DOHH2 (cell line): Measurements from ENCODE around the gene CAPN10.
A peak's percentile ranks its signal among the peaks of the same experiment; 100 is the strongest.

Source experiments
- H3F3A ChIP-seq: fragments of 200-600 bp; sonication (generic), shearing (Covaris generic); 2 replicates; pipeline ENCODE4 v1.6.0; 2016; ENCODE audit warnings: antibody characterized with exemption, mild to moderate bottlenecking; ENCODE audit not compliant: control insufficient read depth, insufficient read depth
- H3K27ac ChIP-seq: fragments of 200-600 bp; sonication (generic); 2 replicates; pipeline ENCODE4 v1.5.1; 2014; ENCODE audit warnings: low read depth, mild to moderate bottlenecking, low read length, moderate library complexity
- H3K27me3 ChIP-seq: fragments of 200-600 bp; sonication (generic); 2 replicates; pipeline ENCODE4 v1.6.1; 2014; ENCODE audit warnings: mild to moderate bottlenecking, low read length, mixed read lengths; ENCODE audit not compliant: control insufficient read depth
- H3K36me3 ChIP-seq: fragments of 200-600 bp; sonication (generic); 2 replicates; pipeline ENCODE4 v1.6.1; 2014; ENCODE audit warnings: mild to moderate bottlenecking, low read length, moderate library complexity, mixed read lengths; ENCODE audit not compliant: control insufficient read depth
- H3K4me1 ChIP-seq: fragments of 200-600 bp; sonication (generic); 2 replicates; pipeline ENCODE4 v1.6.1; 2014; ENCODE audit warnings: mild to moderate bottlenecking, low read length, mixed read lengths; ENCODE audit not compliant: control insufficient read depth
- H3K4me2 ChIP-seq: fragments of 200-600 bp; sonication (generic); 2 replicates; pipeline ENCODE4 v1.6.0; 2014; ENCODE audit warnings: mild to moderate bottlenecking, low read length, moderate library complexity
- H3K4me3 ChIP-seq: fragments of 200-600 bp; sonication (generic); 2 replicates; pipeline ENCODE4 v1.5.1; 2014; ENCODE audit warnings: mild to moderate bottlenecking, low read length, mixed read lengths
- H3K79me2 ChIP-seq: fragments of 200-600 bp; sonication (generic); 2 replicates; pipeline ENCODE4 v1.6.1; 2014; ENCODE audit warnings: mild to moderate bottlenecking, low read length, mixed read lengths; ENCODE audit not compliant: control insufficient read depth
- H3K9me2 ChIP-seq: fragments of 200-600 bp; sonication (generic); replicated peaks from 2 replicates; pipeline ENCODE4 v1.6.1; 2014; ENCODE audit warnings: mild to moderate bottlenecking, low read length, mixed read lengths; ENCODE audit not compliant: control insufficient read depth
- H3K9me3 ChIP-seq: fragments of 200-600 bp; sonication (generic); 2 replicates; pipeline ENCODE4 v1.6.1; 2014; ENCODE audit warnings: antibody characterized with exemption, low read length, mixed read lengths; ENCODE audit not compliant: control insufficient read depth, insufficient read depth
- H4K20me1 ChIP-seq: fragments of 200-600 bp; sonication (generic); 2 replicates; pipeline ENCODE4 v1.6.0; 2014; ENCODE audit warnings: low read depth, mild to moderate bottlenecking, antibody characterized with exemption, low read length, moderate library complexity; ENCODE audit not compliant: control insufficient read depth, insufficient read depth
- CTCF ChIP-seq: fragments of 200-600 bp; sonication (generic); IDR thresholded peaks from one replicate; pipeline ENCODE4 v1.5.1; 2014; ENCODE audit warnings: antibody characterized with exemption, mild to moderate bottlenecking, low read depth, low read length; ENCODE audit not compliant: poor library complexity, severe bottlenecking
- EZH2phosphoT487 ChIP-seq: fragments of 200-600 bp; sonication (generic); IDR thresholded peaks from 2 replicates; pipeline ENCODE4 v1.6.1; 2017; ENCODE audit warnings: borderline replicate concordance, mild to moderate bottlenecking, antibody characterized with exemption, low read length, moderate library complexity, mixed read lengths

Gene CAPN10

GRCh38 chr2:240564561-240565332, 21.8 kb upstream of the CAPN10 start:
- no peaks in the 10 kb centered on the region for H3K9me2 ChIP-seq
- peaks cover 81% of the 10 kb centered on the region for H3K79me2 ChIP-seq
- TF ChIP-seq CTCF (peak; percentile 25), EZH2phosphoT487 (no peak)
- peaks cover 68% of the 10 kb centered on the region for H3K4me1 ChIP-seq
- no peaks in the 10 kb centered on the region for H3K9me3 ChIP-seq
- H3K4me2 ChIP-seq: peak overlapping the region; percentile 100
- H3K4me3 ChIP-seq: peak overlapping the region; percentile 89
- peak overlapping the region; percentile 95 for H3K27ac ChIP-seq
- H4K20me1 ChIP-seq: peaks cover 5% of the 10 kb centered on the region
- no peaks in the 10 kb centered on the region for H3K27me3 ChIP-seq
- peaks cover 49% of the 10 kb centered on the region for H3K36me3 ChIP-seq
- H3F3A ChIP-seq: peaks cover 25% of the 10 kb centered on the region

GRCh38 chr2:240565333-240566202, 21.0 kb upstream of the CAPN10 start:
- peak overlapping the region; percentile 89 for H3K4me3 ChIP-seq
- peaks cover 45% of the 10 kb centered on the region for H3K36me3 ChIP-seq
- TF ChIP-seq EZH2phosphoT487 (no peak), CTCF (no peak)
- H3K79me2 ChIP-seq: peaks cover 81% of the 10 kb centered on the region
- H3K4me1 ChIP-seq: peaks cover 72% of the 10 kb centered on the region
- H3F3A ChIP-seq: peaks cover 25% of the 10 kb centered on the region
- no peaks in the 10 kb centered on the region for H3K9me2 ChIP-seq
- peak overlapping the region; percentile 95 for H3K27ac ChIP-seq
- no peaks in the 10 kb centered on the region for H3K27me3 ChIP-seq
- H4K20me1 ChIP-seq: peaks cover 5% of the 10 kb centered on the region
- H3K4me2 ChIP-seq: peak overlapping the region; percentile 100
- no peaks in the 10 kb centered on the region for H3K9me3 ChIP-seq

- no peaks in the 10 kb centered on the region for H3K9me2 ChIP-seq
- peaks cover 5% of the 10 kb centered on the region for H4K20me1 ChIP-seq
- H3K4me1 ChIP-seq: peaks cover 69% of the 10 kb centered on the region
- peak overlapping the region; percentile 95 for H3K27ac ChIP-seq
- no peaks in the 10 kb centered on the region for H3K27me3 ChIP-seq
- H3K4me2 ChIP-seq: peak overlapping the region; percentile 100
- peak; percentile 77 for TF ChIP-seq CTCF
- no peak for TF ChIP-seq EZH2phosphoT487
- H3K79me2 ChIP-seq: peaks cover 86% of the 10 kb centered on the region
- H3K36me3 ChIP-seq: peaks cover 41% of the 10 kb centered on the region
- H3K4me3 ChIP-seq: peak overlapping the region; percentile 89
- H3K9me3 ChIP-seq: no peaks in the 10 kb centered on the region
- H3F3A ChIP-seq: peaks cover 22% of the 10 kb centered on the region
Observed at GRCh38 chr2:240566203-240567136, 20.1 kb upstream of the CAPN10 start.
